ENCODE measurements around the gene OCA2. TPM values are rescaled to one million over a fixed set of nuclear protein-coding genes. Genes with fewer than 3 reads are reported as not detected.

The OCA2 gene
- total RNA-seq, 4 donors from 2014 or later: 0.17 to 1.2 (median 0.24) TPM

DNA sequence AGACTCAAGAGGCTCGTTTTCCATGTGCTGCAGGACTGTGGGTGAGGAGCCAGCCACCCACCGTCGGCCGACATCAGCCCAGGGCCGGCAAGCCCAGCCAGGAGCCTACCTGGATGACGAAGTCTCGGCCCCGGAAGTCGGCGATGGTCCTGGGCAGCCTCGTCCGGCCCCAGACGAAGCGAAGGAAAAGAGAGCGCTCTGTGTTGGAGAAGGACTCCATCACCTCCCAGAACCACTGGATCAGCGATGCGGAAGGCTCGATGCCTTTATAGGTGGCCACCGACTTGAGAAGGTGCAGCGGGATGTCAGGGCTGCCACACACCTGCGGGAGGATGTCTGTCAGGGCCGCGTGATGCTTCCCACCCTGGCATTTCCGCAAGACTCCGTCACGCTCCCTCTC lies 13.8 kb upstream of the OCA2 start:
- peaks cover 0 to 18% (median 14%) of the 10 kb centered on the region in 4 donors for H3K4me1 ChIP-seq
- intact Hi-C loops (cut with DNase I): no loop called here
- no peak overlapping the region for H3K27ac ChIP-seq (replicated peaks in 1 of 4)
- H3K27me3 ChIP-seq: no peaks in the 10 kb centered on the region
- no peak overlapping the region for H3K4me3 ChIP-seq
- WGBS: 92% methylated on average over 26 of the region's 26 CpGs
- no peak for DNase-seq (ENCODE audit: extremely low spot score)
- TF ChIP-seq POLR2AphosphoS5 (IDR thresholded peaks at IDR 0.05): no peak
- H3K36me3 ChIP-seq: peaks cover 52 to 73% (median 70%) of the 10 kb centered on the region in 4 donors
- no peaks in the 10 kb centered on the region for H3K9me3 ChIP-seq

DNA sequence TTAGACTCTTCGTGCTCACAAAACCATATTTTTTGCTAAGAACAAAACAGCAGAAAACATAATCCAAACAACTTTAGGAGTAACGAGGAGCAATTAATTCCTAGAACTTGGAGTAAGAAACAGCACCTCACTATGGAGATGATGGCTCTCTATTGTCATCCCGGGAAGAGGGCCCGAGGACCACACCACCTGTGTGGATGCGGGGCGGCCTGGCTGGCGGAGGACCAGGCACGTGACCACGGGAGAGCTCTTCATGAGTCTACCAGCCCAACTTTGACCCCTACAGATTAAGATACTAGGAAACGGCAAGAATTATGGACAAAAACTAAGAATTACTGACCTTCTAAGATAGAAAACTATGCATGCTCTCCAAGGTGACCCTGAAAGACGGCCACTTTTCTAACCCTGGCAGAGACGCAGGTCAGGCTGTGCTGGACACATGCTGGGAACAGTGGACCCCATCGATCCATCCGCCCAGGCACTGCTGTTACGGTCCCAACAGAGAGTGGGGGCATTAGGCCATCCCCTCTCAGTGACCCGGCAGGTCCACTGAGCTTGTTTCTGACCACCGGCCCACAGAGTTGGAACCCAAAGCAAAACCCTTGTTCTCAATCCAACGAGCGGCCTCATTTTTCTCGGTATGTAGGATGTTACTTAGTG lies 13.1 kb upstream of the OCA2 start:
- DNase-seq (ENCODE audit: extremely low spot score): no peak
- no peaks in the 10 kb centered on the region for H3K9me3 ChIP-seq
- WGBS: 95% methylated on average over 19 of the region's 20 CpGs
- H3K27me3 ChIP-seq: peaks cover 0 to 4% (median 0%) of the 10 kb centered on the region in 4 donors
- intact Hi-C loops (cut with DNase I): no loop called here
- no peak overlapping the region for H3K4me3 ChIP-seq
- H3K36me3 ChIP-seq: peaks cover 51 to 65% (median 63%) of the 10 kb centered on the region in 4 donors
- H3K4me1 ChIP-seq: peaks cover 6 to 24% (median 20%) of the 10 kb centered on the region in 4 donors
- TF ChIP-seq EP300 (IDR thresholded peaks at IDR 0.05): no peak
- no peak for TF ChIP-seq POLR2AphosphoS5 (IDR thresholded peaks at IDR 0.05)
- TF ChIP-seq, protein P1, sequence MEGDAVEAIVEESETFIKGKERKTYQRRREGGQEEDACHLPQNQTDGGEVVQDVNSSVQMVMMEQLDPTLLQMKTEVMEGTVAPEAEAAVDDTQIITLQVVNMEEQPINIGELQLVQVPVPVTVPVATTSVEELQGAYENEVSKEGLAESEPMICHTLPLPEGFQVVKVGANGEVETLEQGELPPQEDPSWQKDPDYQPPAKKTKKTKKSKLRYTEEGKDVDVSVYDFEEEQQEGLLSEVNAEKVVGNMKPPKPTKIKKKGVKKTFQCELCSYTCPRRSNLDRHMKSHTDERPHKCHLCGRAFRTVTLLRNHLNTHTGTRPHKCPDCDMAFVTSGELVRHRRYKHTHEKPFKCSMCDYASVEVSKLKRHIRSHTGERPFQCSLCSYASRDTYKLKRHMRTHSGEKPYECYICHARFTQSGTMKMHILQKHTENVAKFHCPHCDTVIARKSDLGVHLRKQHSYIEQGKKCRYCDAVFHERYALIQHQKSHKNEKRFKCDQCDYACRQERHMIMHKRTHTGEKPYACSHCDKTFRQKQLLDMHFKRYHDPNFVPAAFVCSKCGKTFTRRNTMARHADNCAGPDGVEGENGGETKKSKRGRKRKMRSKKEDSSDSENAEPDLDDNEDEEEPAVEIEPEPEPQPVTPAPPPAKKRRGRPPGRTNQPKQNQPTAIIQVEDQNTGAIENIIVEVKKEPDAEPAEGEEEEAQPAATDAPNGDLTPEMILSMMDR (IDR thresholded peaks at IDR 0.05): no peak
- TF ChIP-seq POLR2A (IDR thresholded peaks at IDR 0.05; ENCODE audit: low read depth): no peak
- no peak overlapping the region for H3K27ac ChIP-seq (replicated peaks in 1 of 4)

DNA sequence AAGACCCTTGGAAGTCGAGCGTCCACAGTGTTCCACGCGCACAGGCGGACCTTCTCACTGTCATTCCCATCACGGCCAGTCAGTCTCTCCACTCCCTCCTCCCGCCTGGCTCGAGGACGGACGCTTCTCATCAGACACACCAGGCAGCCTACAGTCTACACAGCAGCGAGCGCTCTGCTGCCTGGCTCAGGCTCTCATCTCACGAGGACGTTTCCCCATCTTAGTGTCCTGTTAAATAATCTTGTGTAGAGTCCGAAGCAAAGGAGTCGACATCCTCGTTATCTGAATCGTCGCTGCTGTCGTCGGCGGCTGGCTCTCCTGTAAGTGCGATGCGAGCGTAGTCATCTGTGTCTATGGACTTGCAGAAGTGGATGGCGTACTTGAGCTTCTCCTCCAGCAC lies 12.4 kb upstream of the OCA2 start:
- H3K4me3 ChIP-seq: no peak overlapping the region
- intact Hi-C loops (cut with DNase I): no loop called here
- peaks cover 46 to 58% (median 56%) of the 10 kb centered on the region in 4 donors for H3K36me3 ChIP-seq
- no peak for DNase-seq (ENCODE audit: extremely low spot score)
- no peaks in the 10 kb centered on the region for H3K9me3 ChIP-seq
- H3K27me3 ChIP-seq: peaks cover 0 to 9% (median 0%) of the 10 kb centered on the region in 4 donors
- H3K27ac ChIP-seq (replicated peaks in 1 of 4): no peak overlapping the region
- 89% methylated on average over 26 of the region's 26 CpGs for WGBS
- peaks cover 8 to 31% (median 27%) of the 10 kb centered on the region in 4 donors for H3K4me1 ChIP-seq
- TF ChIP-seq EP300 (IDR thresholded peaks at IDR 0.05) (no peak), POLR2A (IDR thresholded peaks at IDR 0.05; ENCODE audit: low read depth) (no peak), POLR2AphosphoS5 (IDR thresholded peaks at IDR 0.05) (no peak)
- TF ChIP-seq, protein P1 (IDR thresholded peaks at IDR 0.05): no peak

DNA sequence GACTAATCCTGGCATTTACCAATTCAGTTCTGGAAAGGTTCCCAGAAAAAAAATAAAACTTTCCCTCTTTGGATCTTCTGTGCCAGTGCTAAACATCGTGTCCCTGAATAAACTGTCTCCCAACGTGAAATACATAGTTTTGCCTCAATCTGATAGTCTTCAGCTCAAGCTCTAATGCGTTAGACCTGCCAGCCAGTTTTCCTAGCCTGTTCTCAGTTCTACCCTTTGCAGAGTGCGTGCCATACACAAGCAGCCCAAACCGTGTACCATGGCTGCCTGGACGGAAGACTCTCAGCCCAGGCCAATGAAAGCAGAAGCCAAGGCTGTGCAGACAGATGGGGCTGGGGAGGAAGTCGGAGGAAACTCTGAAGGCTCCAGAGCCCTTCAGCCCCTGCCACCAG lies 11.4 kb upstream of the OCA2 start:
- Histone ChIP-seq H3K27me3 (peaks cover 0 to 18% (median 0%) of the 10 kb centered on the region in 4 donors), H3K4me1 (peaks cover 12 to 37% (median 32%) of the 10 kb centered on the region in 4 donors), H3K27ac (replicated peaks in 1 of 4) (peak overlapping the region; percentile 12 to 63 (median 42)), H3K36me3 (peaks cover 36 to 48% (median 45%) of the 10 kb centered on the region in 4 donors), H3K9me3 (no peaks in the 10 kb centered on the region), H3K4me3 (no peak overlapping the region)
- TF ChIP-seq POLR2AphosphoS5 (IDR thresholded peaks at IDR 0.05) (no peak), EP300 (IDR thresholded peaks at IDR 0.05) (no peak), POLR2A (IDR thresholded peaks at IDR 0.05; ENCODE audit: low read depth) (no peak)
- TF ChIP-seq, protein P1 (IDR thresholded peaks at IDR 0.05): no peak
- intact Hi-C loops (cut with DNase I): no loop called here
- 71% methylated on average over 7 of the region's 7 CpGs for WGBS
- DNase-seq (ENCODE audit: extremely low spot score): no peak

DNA sequence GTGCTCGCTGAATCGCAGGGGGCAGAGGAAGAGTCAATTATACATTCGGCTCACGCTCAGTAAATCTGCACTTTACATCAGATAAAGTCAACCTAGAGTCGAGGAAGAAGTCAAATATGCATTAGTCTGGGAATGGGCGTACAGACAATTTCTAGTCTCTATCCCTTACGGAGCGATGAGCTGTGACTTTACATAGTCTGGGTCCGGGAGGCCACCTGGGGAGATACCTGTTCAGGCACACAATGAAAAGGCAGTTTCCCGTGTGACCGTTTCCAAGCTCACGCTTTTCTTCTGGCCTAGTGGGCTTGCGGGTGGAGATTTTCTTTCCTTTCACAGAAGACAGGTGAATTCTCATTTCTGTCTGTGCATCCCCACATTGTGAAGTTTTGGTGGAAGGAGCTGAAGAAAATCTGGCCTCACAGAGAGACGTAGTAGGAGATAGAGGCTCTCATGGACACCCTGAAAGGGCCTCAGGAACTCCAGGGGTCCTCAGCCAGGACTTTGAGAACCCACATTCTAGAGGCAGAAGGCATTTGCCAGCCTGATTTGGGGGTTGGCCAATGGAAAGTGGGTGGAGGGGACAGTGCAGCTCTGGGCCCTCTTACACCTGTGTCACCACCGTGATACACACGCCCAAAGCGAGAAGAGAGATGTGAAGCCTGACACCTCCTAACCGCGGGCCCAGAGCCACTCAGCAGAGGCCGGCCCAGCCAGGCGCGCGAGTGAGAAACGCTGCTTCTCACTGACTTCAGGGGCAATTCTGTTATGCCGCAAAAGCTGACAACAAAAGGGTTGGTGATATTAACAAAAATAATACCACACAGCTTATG lies 10.7 kb upstream of the OCA2 start:
- H3K27me3 ChIP-seq: peaks cover 0 to 24% (median 0%) of the 10 kb centered on the region in 4 donors
- WGBS: 92% methylated on average over 15 of the region's 25 CpGs
- no peaks in the 10 kb centered on the region for H3K9me3 ChIP-seq
- intact Hi-C loops (cut with DNase I): no loop called here
- no peak overlapping the region for H3K4me3 ChIP-seq
- no peak for DNase-seq (ENCODE audit: extremely low spot score)
- H3K36me3 ChIP-seq: peaks cover 34 to 41% (median 39%) of the 10 kb centered on the region in 4 donors
- TF ChIP-seq EP300 (IDR thresholded peaks at IDR 0.05): no peak
- TF ChIP-seq, protein P1 (IDR thresholded peaks at IDR 0.05): no peak
- no peak for TF ChIP-seq POLR2AphosphoS5 (IDR thresholded peaks at IDR 0.05)
- no peak for TF ChIP-seq POLR2A (IDR thresholded peaks at IDR 0.05; ENCODE audit: low read depth)
- peaks cover 12 to 37% (median 32%) of the 10 kb centered on the region in 4 donors for H3K4me1 ChIP-seq
- peak overlapping the region; percentile 12 to 63 (median 42) for H3K27ac ChIP-seq (replicated peaks in 1 of 4)
